IMR-90 (cell line): ENCODE measurements around the gene KRTAP12-2. TPM values are rescaled to one million over a fixed set of nuclear protein-coding genes. Genes with fewer than 3 reads are reported as not detected.

Experiments
- ATAC-seq: fragments of 200-7000 bp; cut with Tn5 transposase; 2 replicates; pipeline ENCODE4 v1.9.1; 2020; ENCODE audit warnings: low read depth, mild to moderate bottlenecking, moderate library complexity
- BruUV-seq: library from RNA; stranded (reverse); fragments of 400-500 nt; replicated peaks from 2 replicates; lab custom pipeline; 2021; lab: Mats Ljungman, UMichigan
- CTCF ChIA-PET: fragments of 300-600 bp; formaldehyde crosslinking; extraction: SDS; loops from one replicate; lab custom pipeline; 2021; ENCODE audit warnings: antibody characterized with exemption; lab: Yijun Ruan, JAX
- POLR2A ChIA-PET: fragments of 300-600 bp; sonication (Branson Sonifier 250); formaldehyde crosslinking; loops from one replicate; lab custom pipeline; 2022; ENCODE audit warnings: antibody characterized with exemption; ENCODE audit not compliant: unreplicated experiment; lab: Charles Lee
- DNase-seq: peaks from one replicate; pipeline ENCODE4 v3.0.0; 2013
- H2AFZ ChIP-seq: replicated peaks from 2 replicates; pipeline ENCODE3; 2013; ENCODE audit warnings: low read length, mild to moderate bottlenecking; ENCODE audit not compliant: poor library complexity
- H2AK5ac ChIP-seq: 2 replicates; pipeline ENCODE4 v1.6.1; 2013; ENCODE audit warnings: low read depth, low read length, inconsistent platforms
- H2AK9ac ChIP-seq: replicated peaks from 2 replicates; pipeline ENCODE3; 2013; ENCODE audit warnings: mild to moderate bottlenecking, low read depth, low read length, moderate library complexity; ENCODE audit not compliant: poor library complexity
- H2BK120ac ChIP-seq: 2 replicates; pipeline ENCODE4 v1.6.1; 2013; ENCODE audit warnings: low read depth, low read length, inconsistent platforms
- H2BK15ac ChIP-seq: 3 replicates; pipeline ENCODE4 v1.6.1; 2013; ENCODE audit warnings: low read depth, low read length, inconsistent platforms
- H2BK20ac ChIP-seq: 2 replicates; pipeline ENCODE4 v1.6.1; 2013; ENCODE audit warnings: low read depth, mild to moderate bottlenecking, inconsistent platforms, low read length, moderate library complexity
- H2BK5ac ChIP-seq: 2 replicates; pipeline ENCODE4 v1.6.1; 2013; ENCODE audit warnings: mild to moderate bottlenecking, low read depth, low read length, inconsistent platforms; ENCODE audit not compliant: poor library complexity, severe bottlenecking
- H3K14ac ChIP-seq: replicated peaks from 2 replicates; pipeline ENCODE4 v1.6.1; 2013; ENCODE audit warnings: low read depth, low read length, inconsistent platforms
- H3K18ac ChIP-seq: 2 replicates; pipeline ENCODE4 v1.6.1; 2013; ENCODE audit warnings: low read depth, low read length, control low read depth
- H3K23ac ChIP-seq: 2 replicates; pipeline ENCODE4 v1.6.1; 2013; ENCODE audit warnings: low read depth, low read length, inconsistent platforms
- H3K27ac ChIP-seq: 2 replicates; pipeline ENCODE4 v1.5.1; 2013; ENCODE audit warnings: mild to moderate bottlenecking, control low read depth, low read length; ENCODE audit not compliant: insufficient read depth
- H3K27me3 ChIP-seq: 2 replicates; pipeline ENCODE4 v1.6.1; 2013; ENCODE audit warnings: low read length; ENCODE audit not compliant: control insufficient read depth, insufficient read depth
- H3K36me3 ChIP-seq: 2 replicates; pipeline ENCODE4 v1.6.1; 2013; ENCODE audit warnings: low read length, mixed read lengths; ENCODE audit not compliant: control insufficient read depth, insufficient read depth
- H3K4ac ChIP-seq: 2 replicates; pipeline ENCODE4 v1.6.1; 2013; ENCODE audit warnings: low read depth, low read length, inconsistent platforms
- H3K4me1 ChIP-seq: 2 replicates; pipeline ENCODE4 v1.6.1; 2013; ENCODE audit warnings: low read length, mixed read lengths; ENCODE audit not compliant: control insufficient read depth, insufficient read depth
- H3K4me2 ChIP-seq: 2 replicates; pipeline ENCODE4 v1.6.1; 2013; ENCODE audit warnings: low read depth, mild to moderate bottlenecking, control low read depth, low read length, moderate library complexity
- H3K4me3 ChIP-seq: 2 replicates; pipeline ENCODE4 v1.5.1; 2013; ENCODE audit warnings: low read depth, mild to moderate bottlenecking, control low read depth, low read length, moderate library complexity; ENCODE audit not compliant: insufficient read depth
- H3K56ac ChIP-seq: 2 replicates; pipeline ENCODE4 v1.6.1; 2013; ENCODE audit warnings: low read length, inconsistent platforms; ENCODE audit not compliant: insufficient read depth; ENCODE audit errors: extremely low read depth
- H3K79me1 ChIP-seq, 2 experiments: 2 replicates each; pipeline ENCODE4 v1.6.1; 2013; ENCODE audit warnings: low read length in 2 of 2, inconsistent platforms in 1 of 2, low read depth in 1 of 2
- H3K9ac ChIP-seq: 2 replicates; pipeline ENCODE4 v1.6.1; 2013; ENCODE audit warnings: low read depth, low read length, control low read depth
- H3K9me1 ChIP-seq: 2 replicates; pipeline ENCODE4 v1.6.1; 2013; ENCODE audit warnings: low read length, inconsistent platforms; ENCODE audit not compliant: insufficient read depth
- H3K9me3 ChIP-seq: 2 replicates; pipeline ENCODE4 v1.6.1; 2013; ENCODE audit warnings: low read length; ENCODE audit not compliant: control insufficient read depth, insufficient read depth
- H4K20me1 ChIP-seq: 2 replicates; pipeline ENCODE4 v1.6.1; 2013; ENCODE audit warnings: low read length, inconsistent platforms; ENCODE audit not compliant: insufficient read depth
- H4K5ac ChIP-seq: 2 replicates; pipeline ENCODE4 v1.6.1; 2013; ENCODE audit warnings: mild to moderate bottlenecking, low read depth, low read length, control low read depth
- H4K8ac ChIP-seq, 2 experiments: 2 replicates each; pipeline ENCODE4 v1.6.1; 2013; ENCODE audit warnings: low read depth in 2 of 2, low read length in 2 of 2, control low read depth in 1 of 2, inconsistent platforms in 1 of 2
- H4K91ac ChIP-seq: 2 replicates; pipeline ENCODE4 v1.6.1; 2013; ENCODE audit warnings: low read depth, low read length, inconsistent platforms; ENCODE audit not compliant: insufficient read depth
- BHLHE40 ChIP-seq: fragments of 150-350 bp; IDR thresholded peaks from 2 replicates; pipeline ENCODE4 v1.6.1; 2016; ENCODE audit warnings: mild to moderate bottlenecking, low read depth, low read length
- CEBPB ChIP-seq: IDR thresholded peaks from 2 replicates; pipeline ENCODE4 v1.6.1; 2012; ENCODE audit warnings: low read depth, low read length, improper control_type of control experiment
- CHD1 ChIP-seq: IDR thresholded peaks from 2 replicates; pipeline ENCODE4 v1.6.1; 2012; ENCODE audit warnings: low read depth, low read length, improper control_type of control experiment
- FOS ChIP-seq: fragments of 150-350 bp; IDR thresholded peaks from 2 replicates; pipeline ENCODE4 v1.6.1; 2016; ENCODE audit warnings: low read depth, low read length
- MAFK ChIP-seq: IDR thresholded peaks from 2 replicates; pipeline ENCODE4 v1.6.1; 2012; ENCODE audit warnings: low read depth, low read length, improper control_type of control experiment
- MAZ ChIP-seq: IDR thresholded peaks from 2 replicates; pipeline ENCODE4 v1.6.1; 2012; ENCODE audit warnings: low read depth, mild to moderate bottlenecking, low read length, improper control_type of control experiment, moderate library complexity, borderline replicate concordance
- MXI1 ChIP-seq: IDR thresholded peaks from 2 replicates; pipeline ENCODE4 v1.6.1; 2012; ENCODE audit warnings: low read depth, mild to moderate bottlenecking, low read length, moderate library complexity, borderline replicate concordance
- NFE2L2 ChIP-seq: fragments of 150-350 bp; IDR thresholded peaks from 2 replicates; pipeline ENCODE4 v1.6.1; 2016; ENCODE audit warnings: low read depth, mild to moderate bottlenecking, low read length
- RAD21 ChIP-seq: IDR thresholded peaks from 2 replicates; pipeline ENCODE4 v1.6.1; 2012; ENCODE audit warnings: low read length, improper control_type of control experiment
- RCOR1 ChIP-seq: IDR thresholded peaks from 2 replicates; pipeline ENCODE4 v1.6.1; 2012; ENCODE audit warnings: mild to moderate bottlenecking, low read length, improper control_type of control experiment; ENCODE audit not compliant: insufficient replicate concordance
- SMC3 ChIP-seq: fragments of 150-350 bp; IDR thresholded peaks from 2 replicates; pipeline ENCODE4 v1.6.1; 2016; ENCODE audit warnings: low read depth, mild to moderate bottlenecking, antibody characterized with exemption, low read length, moderate library complexity
- WGBS, 2 experiments: methylation state at CpG; one replicate each; pipeline versions ENCODE4 v1.1.5 to v1.1.7; 2013; ENCODE audit warnings: missing lambda C conversion rate in 2 of 2; ENCODE audit not compliant: insufficient read length in 1 of 2; ENCODE audit errors: extremely low coverage in 2 of 2; 5-methylcytosine and 5-hydroxymethylcytosine counted together
- dilution Hi-C: fragments of 300-500 bp; cut with HindIII; formaldehyde crosslinking; loops from one replicate; pipeline ENCODE4 v1.14.3; 2018; ENCODE audit warnings: low sequenced_read_pairs; ENCODE audit not compliant: unreplicated experiment
- in situ Hi-C: fragments of 300-500 bp; cut with MboI; formaldehyde crosslinking; loops from 3 replicates; pipeline ENCODE4 v1.14.3; 2019; ENCODE audit warnings: low sequenced_read_pairs, inconsistent platforms, mixed read lengths
- intact Hi-C: fragments of 100-400 bp; cut with micrococcal nuclease; formaldehyde crosslinking; loops from 2 replicates; pipeline ENCODE4 v1.10.0; 2022
- polyA plus RNA-seq, 3 experiments: library from polyadenylated mRNA; depleted of rRNA; stranded (reverse); fragments of >200 nt; gene quantifications; 2 replicates each; pipeline ENCODE4 v1.2.3, GENCODE V29; 2012; ENCODE audit warnings: low replicate concordance in 1 of 3
- total RNA-seq: library from RNA; depleted of rRNA; stranded (reverse); fragments of >200 nt; gene quantifications from 2 replicates; pipeline ENCODE4 v1.2.3, GENCODE V29; 2012
- TF ChIP-seq, protein P1 (sequence below): fragments of 150-350 bp; IDR thresholded peaks from 2 replicates; pipeline ENCODE4 v1.6.1; 2017; ENCODE audit warnings: mild to moderate bottlenecking, antibody characterized with exemption, low read length, low read depth
- TF ChIP-seq, protein P2 (sequence below): fragments of 150-350 bp; IDR thresholded peaks from 2 replicates; pipeline ENCODE4 v1.6.1; 2016; ENCODE audit warnings: low read depth, mild to moderate bottlenecking, low read length, moderate library complexity, borderline replicate concordance

The KRTAP12-2 gene
- total and polyA plus RNA-seq, 2 of the 4 experiments (the other 2 are of a cell fraction): not detected

DNA sequence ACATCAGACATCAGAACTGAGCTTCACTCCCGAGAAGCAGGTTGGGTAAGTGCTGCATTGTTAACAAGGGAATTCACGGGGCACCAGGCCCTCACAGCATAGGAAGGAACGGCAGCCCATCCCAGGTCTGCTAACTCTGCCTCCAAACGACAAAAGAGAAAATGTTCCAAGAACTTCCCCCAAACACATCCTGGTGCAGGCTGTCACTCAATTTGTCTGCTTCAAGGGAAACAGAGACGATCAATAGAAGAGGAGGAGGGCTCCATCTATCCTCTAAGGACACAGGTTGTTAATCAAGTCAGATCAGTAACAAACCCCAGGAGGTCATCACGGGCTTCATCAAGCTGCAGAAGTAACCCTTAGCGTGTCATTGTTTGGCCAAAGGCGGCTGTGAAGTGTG lies 48.2 kb upstream of the KRTAP12-2 start (continued):
- TF ChIP-seq RAD21: no peak
- no peak for TF ChIP-seq MAZ
- TF ChIP-seq NFE2L2: no peak
- TF ChIP-seq CHD1: no peak
- TF ChIP-seq, protein P1, sequence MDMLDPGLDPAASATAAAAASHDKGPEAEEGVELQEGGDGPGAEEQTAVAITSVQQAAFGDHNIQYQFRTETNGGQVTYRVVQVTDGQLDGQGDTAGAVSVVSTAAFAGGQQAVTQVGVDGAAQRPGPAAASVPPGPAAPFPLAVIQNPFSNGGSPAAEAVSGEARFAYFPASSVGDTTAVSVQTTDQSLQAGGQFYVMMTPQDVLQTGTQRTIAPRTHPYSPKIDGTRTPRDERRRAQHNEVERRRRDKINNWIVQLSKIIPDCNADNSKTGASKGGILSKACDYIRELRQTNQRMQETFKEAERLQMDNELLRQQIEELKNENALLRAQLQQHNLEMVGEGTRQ: no peak

DNA sequence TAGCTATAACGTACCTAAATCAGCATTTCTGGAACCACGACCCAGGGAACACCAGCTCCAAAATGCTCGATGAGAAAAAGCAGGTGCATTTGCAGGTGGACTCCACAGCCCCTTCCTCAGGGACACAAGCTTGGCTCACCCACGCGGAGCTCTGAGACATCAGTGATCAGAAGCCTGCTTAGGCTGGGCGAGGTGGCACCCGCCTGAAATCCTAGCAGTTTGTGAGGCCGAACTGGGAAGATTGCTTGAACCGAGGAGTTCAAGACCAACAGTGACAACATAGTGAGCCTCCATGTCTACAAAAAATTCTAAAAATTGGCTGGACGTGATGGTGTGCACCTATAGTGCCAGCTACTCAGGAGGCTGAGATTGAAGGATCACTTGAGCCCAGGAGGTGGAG lies 47.1 kb upstream of the KRTAP12-2 start:
- peaks cover 1% of the 10 kb centered on the region; the same call in 1 of the 2 replicates for H3K4me1 ChIP-seq
- H3K14ac ChIP-seq: no peak overlapping the region
- H3K56ac ChIP-seq: no peak overlapping the region
- no peak overlapping the region for H3K9ac ChIP-seq
- H3K9me1 ChIP-seq: no peaks in the 10 kb centered on the region
- intact Hi-C loops: loop anchor here (10.0 kb wide), 1 partner anchor 59 kb away; the partner anchor contains the start of genes KRTAP12-3 and KRTAP12-4
- no peak overlapping the region for H3K4me2 ChIP-seq
- H3K4me3 ChIP-seq: no peak overlapping the region
- H3K79me1 ChIP-seq: no peaks in the 10 kb centered on the region
- in situ Hi-C loops: no loop called here
- no peaks in the 10 kb centered on the region for H3K9me3 ChIP-seq
- POLR2A ChIA-PET: no interaction called here
- ATAC-seq (no peak), DNase-seq (no peak)
- H2AK9ac ChIP-seq: no peak overlapping the region
- H4K8ac ChIP-seq: no peak overlapping the region
- H2BK20ac ChIP-seq: no peak overlapping the region
- no peak overlapping the region for H2BK15ac ChIP-seq
- H3K36me3 ChIP-seq: no peaks in the 10 kb centered on the region
- H2BK120ac ChIP-seq: no peak overlapping the region
- H3K18ac ChIP-seq: no peak overlapping the region
- CTCF ChIA-PET: interaction anchor here (0.6 kb wide), 1 partner anchor 362 kb away, joined by 3 read pairs; no protein-coding TSS in a partner anchor
- 61% methylated on average over 4 of the region's 10 CpGs; no CpG with 5 or more reads in 1 of the 2 experiments for WGBS, 2 experiments
- no peak overlapping the region for H4K91ac ChIP-seq
- peaks cover 71% of the 10 kb centered on the region for H3K27me3 ChIP-seq
- no peak overlapping the region for H4K5ac ChIP-seq
- no peak overlapping the region for H2AFZ ChIP-seq
- no peak overlapping the region for H3K27ac ChIP-seq
- no peaks in the 10 kb centered on the region for H4K20me1 ChIP-seq
- H2AK5ac ChIP-seq: no peak overlapping the region
- H2BK5ac ChIP-seq: no peak overlapping the region
- no TSS peak for BruUV-seq
- no peak overlapping the region for H3K23ac ChIP-seq
- no peak overlapping the region for H3K4ac ChIP-seq
- dilution Hi-C loops: no loop called here
- TF ChIP-seq RCOR1 (no peak), FOS (no peak), CEBPB (no peak), MXI1 (no peak), SMC3 (no peak), BHLHE40 (no peak), NFE2L2 (no peak), CHD1 (no peak), MAFK (no peak)
- TF ChIP-seq, protein P1: no peak
- TF ChIP-seq, protein P2, sequence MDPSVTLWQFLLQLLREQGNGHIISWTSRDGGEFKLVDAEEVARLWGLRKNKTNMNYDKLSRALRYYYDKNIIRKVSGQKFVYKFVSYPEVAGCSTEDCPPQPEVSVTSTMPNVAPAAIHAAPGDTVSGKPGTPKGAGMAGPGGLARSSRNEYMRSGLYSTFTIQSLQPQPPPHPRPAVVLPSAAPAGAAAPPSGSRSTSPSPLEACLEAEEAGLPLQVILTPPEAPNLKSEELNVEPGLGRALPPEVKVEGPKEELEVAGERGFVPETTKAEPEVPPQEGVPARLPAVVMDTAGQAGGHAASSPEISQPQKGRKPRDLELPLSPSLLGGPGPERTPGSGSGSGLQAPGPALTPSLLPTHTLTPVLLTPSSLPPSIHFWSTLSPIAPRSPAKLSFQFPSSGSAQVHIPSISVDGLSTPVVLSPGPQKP: no peak
